Esophagus muscularis mucosa (tissue), 4 donors: Measurements from ENCODE around the gene PDHX. TPM values are rescaled to one million over a fixed set of nuclear protein-coding genes. Genes with fewer than 3 reads are reported as not detected.

ENCODE experiments used
- DNase-seq: peaks from one replicate; pipeline ENCODE4 v3.0.0-alpha.2; 2017; ENCODE audit errors: extremely low spot score
- H3K27ac ChIP-seq, 4 donors: fragments of 200-600 bp; sonication (generic); replicated peaks in 1 of 4; 1 replicate in 3 of 4; 2 replicates in 1 of 4; pipeline ENCODE4 v1.5.1; 2016 to 2019; ENCODE audit warnings: mild to moderate bottlenecking in 1 of 4
- H3K27me3 ChIP-seq, 4 donors: fragments of 200-600 bp; sonication (generic); one replicate each; pipeline versions ENCODE4 v1.5.1 to v1.6.0; 2016 to 2019
- H3K36me3 ChIP-seq, 4 donors: fragments of 200-600 bp; sonication (generic); one replicate each; pipeline ENCODE4 v1.5.1; 2016 to 2019
- H3K4me1 ChIP-seq, 4 donors: fragments of 200-600 bp; sonication (generic); one replicate each; pipeline ENCODE4 v1.5.1; 2016 to 2019
- H3K4me3 ChIP-seq, 4 donors: fragments of 200-600 bp; sonication (generic); 1 replicate in 2 of 4; 2 replicates in 2 of 4; pipeline ENCODE4 v1.5.1; 2016 to 2019; ENCODE audit warnings: mild to moderate bottlenecking in 4 of 4, moderate library complexity in 1 of 4
- H3K9me3 ChIP-seq, 4 donors: fragments of 200-600 bp; sonication (generic); 1 replicate in 3 of 4; 2 replicates in 1 of 4; pipeline ENCODE4 v1.5.1; 2016 to 2019
- CTCF ChIP-seq, 3 experiments: fragments of 200-600 bp in 2 of 3; fragments of 450-650 bp in 1 of 3; sonication (generic) in 2 of 3; IDR thresholded peaks; one replicate each; pipeline ENCODE4 v1.5.1; 2017 to 2019; ENCODE audit warnings: antibody characterized with exemption in 3 of 3, mild to moderate bottlenecking in 2 of 3, moderate library complexity in 1 of 3
- EP300 ChIP-seq: sonication (generic); formaldehyde crosslinking; IDR thresholded peaks from one replicate; pipeline ENCODE4 v1.6.1; 2017; ENCODE audit warnings: antibody characterized with exemption
- POLR2A ChIP-seq: fragments of 450-650 bp; IDR thresholded peaks from one replicate; pipeline ENCODE4 v1.6.1; 2017; ENCODE audit warnings: antibody characterized with exemption, moderate library complexity, mild to moderate bottlenecking, low read depth
- POLR2AphosphoS5 ChIP-seq, 2 donors: sonication (generic); formaldehyde crosslinking; IDR thresholded peaks; one replicate each; pipeline ENCODE4 v1.6.1; 2017; ENCODE audit warnings: antibody characterized with exemption in 2 of 2
- WGBS: methylation state at CpG from one replicate; pipeline ENCODE4 v1.1.5; 2018; 5-methylcytosine and 5-hydroxymethylcytosine counted together
- intact Hi-C: fragments of 100-400 bp; cut with DNase I; formaldehyde crosslinking; loops from one replicate; pipeline ENCODE4 v1.15.1; 2023
- total RNA-seq, 4 donors: library from RNA; depleted of rRNA; stranded (reverse); fragments of >200 nt; gene quantifications; one replicate each; pipeline versions ENCODE4 v1.1.0 to v1.2.1, GENCODE V29; 2016

PDHX gene
- total RNA-seq, 4 donors from 2014 or later = 39.9 to 43.4 (median 42.1) TPM

GRCh38 chr11:34963351-34963750, 46.9 kb downstream of the PDHX start:
- 81% methylated on average over 5 of the region's 5 CpGs for WGBS
- no peak for TF ChIP-seq POLR2AphosphoS5 (IDR thresholded peaks at IDR 0.05)
- no peak for TF ChIP-seq POLR2A
- intact Hi-C loops = no loop called here

GRCh38 chr11:34964610-34965331, 48.4 kb downstream of the PDHX start:
- TF ChIP-seq POLR2AphosphoS5 (IDR thresholded peaks at IDR 0.05) = no peak
- no peak for TF ChIP-seq POLR2A
- 80% methylated on average over 3 of the region's 3 CpGs for WGBS
- H3K36me3 ChIP-seq = peaks cover 5 to 48% (median 17%) of the 10 kb centered on the region in 4 donors

More at GRCh38 chr11:34963351-34963750, 46.9 kb downstream of the PDHX start:
- Histone ChIP-seq H3K27ac (no peak overlapping the region), H3K4me1 (no peaks in the 10 kb centered on the region), H3K9me3 (no peaks in the 10 kb centered on the region), H3K27me3 (no peaks in the 10 kb centered on the region), H3K4me3 (no peak overlapping the region), H3K36me3 (peaks cover 5 to 39% (median 14%) of the 10 kb centered on the region in 4 donors)
- no peak for DNase-seq

GRCh38 chr11:34968862-34969261, 52.4 kb downstream of the PDHX start:
- DNase-seq = no peak
- no peak overlapping the region for H3K27ac ChIP-seq
- no peak for TF ChIP-seq EP300
- TF ChIP-seq POLR2A = no peak
- TF ChIP-seq POLR2AphosphoS5 (IDR thresholded peaks at IDR 0.05) = no peak
- no peak for TF ChIP-seq CTCF (IDR thresholded peaks at IDR 0.05)
- WGBS = 77% methylated on average over 4 of the region's 4 CpGs
- no peak overlapping the region for H3K4me3 ChIP-seq
- peaks cover 12 to 79% (median 35%) of the 10 kb centered on the region in 4 donors for H3K36me3 ChIP-seq
- H3K9me3 ChIP-seq = no peaks in the 10 kb centered on the region
- no peaks in the 10 kb centered on the region for H3K27me3 ChIP-seq
- peaks cover 0 to 4% (median 0%) of the 10 kb centered on the region in 4 donors for H3K4me1 ChIP-seq
- intact Hi-C loops = no loop called here

More at GRCh38 chr11:34964610-34965331, 48.4 kb downstream of the PDHX start:
- Histone ChIP-seq H3K4me1 (no peaks in the 10 kb centered on the region), H3K9me3 (no peaks in the 10 kb centered on the region), H3K27ac (no peak overlapping the region), H3K27me3 (no peaks in the 10 kb centered on the region), H3K4me3 (no peak overlapping the region)
- intact Hi-C loops = no loop called here
- no peak for DNase-seq

GRCh38 chr11:34970033-34970432, 53.6 kb downstream of the PDHX start:
- intact Hi-C loops = no loop called here
- Histone ChIP-seq H3K4me3 (no peak overlapping the region), H3K27me3 (no peaks in the 10 kb centered on the region), H3K9me3 (no peaks in the 10 kb centered on the region), H3K36me3 (peaks cover 12 to 81% (median 37%) of the 10 kb centered on the region in 4 donors), H3K27ac (no peak overlapping the region), H3K4me1 (peaks cover 0 to 4% (median 0%) of the 10 kb centered on the region in 4 donors)
- WGBS = 93% methylated on average over 3 of the region's 3 CpGs
- TF ChIP-seq EP300 (no peak), POLR2A (no peak), CTCF (IDR thresholded peaks at IDR 0.05) (no peak), POLR2AphosphoS5 (IDR thresholded peaks at IDR 0.05) (no peak)
- no peak for DNase-seq

- DNase-seq = no peak
- Histone ChIP-seq H3K27me3 (no peaks in the 10 kb centered on the region), H3K9me3 (no peaks in the 10 kb centered on the region), H3K4me1 (peaks cover 0 to 4% (median 1%) of the 10 kb centered on the region in 4 donors), H3K27ac (no peak overlapping the region), H3K4me3 (no peak overlapping the region), H3K36me3 (peaks cover 12 to 77% (median 37%) of the 10 kb centered on the region in 4 donors)
- TF ChIP-seq POLR2A (no peak), POLR2AphosphoS5 (IDR thresholded peaks at IDR 0.05) (no peak), CTCF (IDR thresholded peaks at IDR 0.05) (no peak), EP300 (no peak)
- intact Hi-C loops = no loop called here
Measured at GRCh38 chr11:34970480-34970879, 54.1 kb downstream of the PDHX start.
